ENCODE data around the gene VCAM1.
A peak's percentile ranks its signal among the peaks of the same experiment; 100 is the strongest.

The VCAM1 gene

GRCh38 chr1:100724281-100724680 is 4.7 kb downstream of the VCAM1 start:
- DNase-seq (ENCODE audit: low read depth in 2 of 2) = no peak

GRCh38 chr1:100730130-100730529 is 10.6 kb downstream of the VCAM1 start:
- DNase-seq (ENCODE audit: low read depth in 2 of 2) = peak; percentile 64 to 69

- no peak for DNase-seq (ENCODE audit: low read depth in 2 of 2)
These were observed 11.8 kb downstream of the VCAM1 start for GRCh38 chr1:100731309-100731708.

GRCh38 chr1:100731758-100732157 is 12.2 kb downstream of the VCAM1 start:
- no peak for DNase-seq (ENCODE audit: low read depth in 2 of 2)

GRCh38 chr1:100734676-100735075 is 15.1 kb downstream of the VCAM1 start:
- peak; percentile 93 for DNase-seq (ENCODE audit: low read depth in 2 of 2)

GRCh38 chr1:100735244-100735643 is 15.7 kb downstream of the VCAM1 start:
- DNase-seq (ENCODE audit: low read depth in 2 of 2) = no peak

GRCh38 chr1:100736324-100736723 is 16.8 kb downstream of the VCAM1 start:
- no peak for DNase-seq (ENCODE audit: low read depth in 2 of 2)

- DNase-seq (ENCODE audit: low read depth in 2 of 2) = no peak
These were observed 17.2 kb downstream of the VCAM1 start for GRCh38 chr1:100736746-100737145.

- DNase-seq (ENCODE audit: low read depth in 2 of 2) = no peak
These were observed 27.0 kb downstream of the VCAM1 start for GRCh38 chr1:100746542-100746932.

GRCh38 chr1:100747771-100748170 is 28.2 kb downstream of the VCAM1 start:
- DNase-seq (ENCODE audit: low read depth in 2 of 2) = no peak

- no peak for DNase-seq (ENCODE audit: low read depth in 2 of 2)
These were observed 30.7 kb downstream of the VCAM1 start for GRCh38 chr1:100750005-100750885.

- DNase-seq (ENCODE audit: low read depth in 2 of 2) = no peak
These were observed 33.2 kb downstream of the VCAM1 start for GRCh38 chr1:100752791-100753190.

- no peak for DNase-seq (ENCODE audit: low read depth in 2 of 2)
These were observed 38.4 kb downstream of the VCAM1 start for GRCh38 chr1:100757946-100758345.

- no peak for DNase-seq (ENCODE audit: low read depth in 2 of 2)
These were observed 39.6 kb downstream of the VCAM1 start for GRCh38 chr1:100759188-100759587.

GRCh38 chr1:100760511-100760910 is 41.0 kb downstream of the VCAM1 start:
- DNase-seq (ENCODE audit: low read depth in 2 of 2) = no peak

- no peak for DNase-seq (ENCODE audit: low read depth in 2 of 2)
These were observed 42.9 kb downstream of the VCAM1 start for GRCh38 chr1:100762461-100762860.

GRCh38 chr1:100767176-100767890 is 47.8 kb downstream of the VCAM1 start:
- peak; percentile 80 for DNase-seq (ENCODE audit: low read depth in 2 of 2)

- DNase-seq (ENCODE audit: low read depth in 2 of 2) = no peak
These were observed 49.8 kb downstream of the VCAM1 start for GRCh38 chr1:100769323-100769722.

GRCh38 chr1:100769906-100770646 is 50.5 kb downstream of the VCAM1 start:
- DNase-seq (ENCODE audit: low read depth in 2 of 2) = no peak

GRCh38 chr1:100773444-100773843 is 53.9 kb downstream of the VCAM1 start:
- DNase-seq (ENCODE audit: low read depth in 2 of 2) = no peak

- DNase-seq (ENCODE audit: low read depth in 2 of 2) = no peak
These were observed 54.8 kb downstream of the VCAM1 start for GRCh38 chr1:100774370-100774769.

- DNase-seq (ENCODE audit: low read depth in 2 of 2) = no peak
These were observed 55.9 kb downstream of the VCAM1 start for GRCh38 chr1:100775483-100775882.
